B cell (primary cell): ENCODE data around the gene UCN2. TPM values are rescaled to one million over a fixed set of nuclear protein-coding genes. Genes with fewer than 3 reads are reported as not detected.

Source experiments
- ATAC-seq: fragments of 200-7000 bp; cut with Tn5 transposase; one replicate; pipeline ENCODE4 v1.10.0; 2021; ENCODE audit warnings: low read depth, mild to moderate bottlenecking, moderate number of reproducible peaks, moderate library complexity
- CTCF ChIA-PET: fragments of 350-600 bp; sonication (Branson Sonifier 250); formaldehyde crosslinking; loops from one replicate; lab custom pipeline; 2021; ENCODE audit warnings: antibody characterized with exemption, inconsistent platforms; lab: Charles Lee
- POLR2A ChIA-PET: fragments of 350-600 bp; sonication (Branson Sonifier 250); formaldehyde crosslinking; loops from one replicate; lab custom pipeline; 2021; ENCODE audit warnings: antibody characterized with exemption; lab: Charles Lee
- DNase-seq: peaks from one replicate; pipeline ENCODE4 v3.0.0; 2013
- H2AFZ ChIP-seq: 2 replicates; pipeline ENCODE4 v1.6.1; 2012; ENCODE audit warnings: mild to moderate bottlenecking, low read depth, low read length; ENCODE audit not compliant: insufficient read depth, poor library complexity, severe bottlenecking
- H3K27ac ChIP-seq, 2 donors: 1 replicate in 1 of 2; 2 replicates in 1 of 2; pipeline ENCODE4 v1.5.1; 2012 to 2013; ENCODE audit warnings: low read length in 2 of 2, mild to moderate bottlenecking in 2 of 2, moderate library complexity in 1 of 2
- H3K27me3 ChIP-seq, 4 experiments: fragments of 200-600 bp in 1 of 4; sonication (generic) in 1 of 4; replicated peaks in 1 of 4; 1 replicate in 2 of 4; 2 replicates in 2 of 4; pipeline versions ENCODE4 v1.6.1 to v1.7.0; 2013 to 2016; ENCODE audit warnings: low read length in 3 of 4, mild to moderate bottlenecking in 2 of 4, mixed read lengths in 1 of 4, moderate library complexity in 1 of 4; ENCODE audit not compliant: insufficient read depth in 4 of 4, control insufficient read depth in 3 of 4; ENCODE audit errors: control extremely low read depth in 1 of 4
- H3K36me3 ChIP-seq, 2 experiments: replicated peaks in 1 of 2; 1 replicate in 1 of 2; 2 replicates in 1 of 2; pipeline versions ENCODE4 v1.6.1 to v1.7.1; 2013; ENCODE audit warnings: low read length in 1 of 2; ENCODE audit not compliant: insufficient read depth in 2 of 2, control insufficient read depth in 1 of 2; ENCODE audit errors: control extremely low read depth in 1 of 2, extremely low read depth in 1 of 2
- H3K4me1 ChIP-seq, 2 donors: fragments of 200-600 bp in 1 of 2; sonication (generic) in 1 of 2; 1 replicate in 1 of 2; 2 replicates in 1 of 2; pipeline versions ENCODE4 v1.5.1 to v1.6.1; 2013 to 2017; ENCODE audit warnings: low read length in 2 of 2; ENCODE audit not compliant: control insufficient read depth in 2 of 2, insufficient read depth in 2 of 2
- H3K4me2 ChIP-seq: replicated peaks from 2 replicates; pipeline ENCODE3; 2012; ENCODE audit warnings: mild to moderate bottlenecking, low read depth, low read length; ENCODE audit not compliant: poor library complexity, severe bottlenecking
- H3K4me3 ChIP-seq, 5 experiments: fragments of 200-600 bp in 1 of 5; sonication (generic) in 1 of 5; 1 replicate in 3 of 5; 2 replicates in 2 of 5; pipeline versions ENCODE4 v1.5.1 to v1.7.0; 2011 to 2016; ENCODE audit warnings: low read length in 4 of 5, mild to moderate bottlenecking in 4 of 5, low read depth in 2 of 5, control low read depth in 1 of 5, moderate library complexity in 1 of 5; ENCODE audit not compliant: insufficient read depth in 1 of 5; ENCODE audit errors: control extremely low read depth in 1 of 5, extremely low read depth in 1 of 5
- H3K79me2 ChIP-seq: fragments of 200-600 bp; sonication (generic); one replicate; pipeline ENCODE4 v1.6.0; 2016; ENCODE audit warnings: low read length; ENCODE audit not compliant: control insufficient read depth, insufficient read depth
- H3K9ac ChIP-seq: fragments of 200-600 bp; sonication (generic); 2 replicates; pipeline ENCODE4 v1.6.1; 2017; ENCODE audit warnings: mild to moderate bottlenecking, low read length, moderate library complexity
- H3K9me3 ChIP-seq, 3 donors: one replicate each; pipeline versions ENCODE4 v1.6.1 to v1.7.1; 2013; ENCODE audit warnings: low read length in 2 of 3; ENCODE audit not compliant: control insufficient read depth in 2 of 3, insufficient read depth in 1 of 3; ENCODE audit errors: control extremely low read depth in 1 of 3
- H4K20me1 ChIP-seq: 2 replicates; pipeline ENCODE4 v1.6.0; 2012; ENCODE audit warnings: mild to moderate bottlenecking, low read length; ENCODE audit not compliant: insufficient read depth, control insufficient read depth, poor library complexity, severe bottlenecking
- H3K27ac Mint-ChIP-seq: one replicate; pipeline ENCODE4 v1.8.0; 2021; ENCODE audit warnings: mixed read lengths
- H3K27me3 Mint-ChIP-seq: one replicate; pipeline ENCODE4 v1.8.0; 2021; ENCODE audit warnings: mixed read lengths
- H3K4me1 Mint-ChIP-seq: one replicate; pipeline ENCODE4 v1.8.0; 2021; ENCODE audit warnings: mixed read lengths
- H3K4me3 Mint-ChIP-seq: one replicate; pipeline ENCODE4 v1.8.0; 2021; ENCODE audit warnings: mixed read lengths
- H3K9me3 Mint-ChIP-seq: one replicate; pipeline ENCODE4 v1.8.0; 2022; ENCODE audit warnings: mixed read lengths; ENCODE audit not compliant: insufficient read depth
- EZH2 ChIP-seq: IDR thresholded peaks from 2 replicates; pipeline ENCODE4 v1.6.1; 2012; ENCODE audit warnings: borderline replicate concordance, low read depth, mild to moderate bottlenecking, moderate library complexity, low read length; ENCODE audit not compliant: insufficient read depth, poor library complexity, severe bottlenecking
- whole genome bisulfite sequencing: methylation state at CpG from one replicate; pipeline ENCODE4 v1.1.5; 2013; ENCODE audit warnings: missing lambda C conversion rate; ENCODE audit not compliant: insufficient coverage; 5-methylcytosine and 5-hydroxymethylcytosine counted together
- intact Hi-C: fragments of 100-400 bp; cut with micrococcal nuclease; formaldehyde crosslinking; loops from one replicate; pipeline ENCODE4 v1.10.0; 2022
- polyA plus RNA-seq: library from polyadenylated mRNA; depleted of rRNA; stranded (reverse); fragments of >200 nt; gene quantifications from 2 replicates; pipeline ENCODE4 v1.2.3, GENCODE V29; 2012
- total RNA-seq, 2 donors: library from RNA; stranded (reverse); fragments of 120-200 nt in 1 of 2; gene quantifications; 1 replicate in 1 of 2; 2 replicates in 1 of 2; pipeline versions ENCODE4 v1.2.3 to v1.2.4, GENCODE V29; 2013 to 2022
- TF ChIP-seq, protein P1 (sequence below): fragments of 200-600 bp; IDR thresholded peaks from one replicate; pipeline ENCODE4 v1.8.0; 2022; ENCODE audit warnings: antibody characterized with exemption, mild to moderate bottlenecking

Gene UCN2
- total and polyA plus RNA-seq, 2 donors (not counting 1 experiment from before 2014, with no cell fraction given) = not detected

GRCh38 chr3:48538451-48538850 is 25.1 kb downstream of the UCN2 start:
- Histone ChIP-seq H3K27me3 (peaks cover 0 to 6% (median 0%) of the 10 kb centered on the region in 4 experiments), H3K9me3 (no peaks in the 10 kb centered on the region), H3K4me1 (no peaks in the 10 kb centered on the region), H3K36me3 (no peaks in the 10 kb centered on the region), H3K9ac (no peak overlapping the region), H4K20me1 (no peaks in the 10 kb centered on the region), H3K27ac (no peak overlapping the region), H3K4me3 (no peak overlapping the region), H2AFZ (no peak overlapping the region), H3K79me2 (no peaks in the 10 kb centered on the region), H3K4me2 (no peak overlapping the region)
- no peaks in the 10 kb centered on the region for H3K4me1 Mint-ChIP-seq
- H3K9me3 Mint-ChIP-seq = no peaks in the 10 kb centered on the region
- DNase-seq (no peak), ATAC-seq (no peak)
- POLR2A ChIA-PET = no interaction called here
- no peaks in the 10 kb centered on the region for H3K27me3 Mint-ChIP-seq
- H3K27ac Mint-ChIP-seq = no peak overlapping the region
- intact Hi-C loops = no loop called here
- H3K4me3 Mint-ChIP-seq = no peak overlapping the region
- no peak for TF ChIP-seq EZH2
- TF ChIP-seq, protein P1, sequence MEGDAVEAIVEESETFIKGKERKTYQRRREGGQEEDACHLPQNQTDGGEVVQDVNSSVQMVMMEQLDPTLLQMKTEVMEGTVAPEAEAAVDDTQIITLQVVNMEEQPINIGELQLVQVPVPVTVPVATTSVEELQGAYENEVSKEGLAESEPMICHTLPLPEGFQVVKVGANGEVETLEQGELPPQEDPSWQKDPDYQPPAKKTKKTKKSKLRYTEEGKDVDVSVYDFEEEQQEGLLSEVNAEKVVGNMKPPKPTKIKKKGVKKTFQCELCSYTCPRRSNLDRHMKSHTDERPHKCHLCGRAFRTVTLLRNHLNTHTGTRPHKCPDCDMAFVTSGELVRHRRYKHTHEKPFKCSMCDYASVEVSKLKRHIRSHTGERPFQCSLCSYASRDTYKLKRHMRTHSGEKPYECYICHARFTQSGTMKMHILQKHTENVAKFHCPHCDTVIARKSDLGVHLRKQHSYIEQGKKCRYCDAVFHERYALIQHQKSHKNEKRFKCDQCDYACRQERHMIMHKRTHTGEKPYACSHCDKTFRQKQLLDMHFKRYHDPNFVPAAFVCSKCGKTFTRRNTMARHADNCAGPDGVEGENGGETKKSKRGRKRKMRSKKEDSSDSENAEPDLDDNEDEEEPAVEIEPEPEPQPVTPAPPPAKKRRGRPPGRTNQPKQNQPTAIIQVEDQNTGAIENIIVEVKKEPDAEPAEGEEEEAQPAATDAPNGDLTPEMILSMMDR = no peak
- 93% methylated on average over 11 of the region's 12 CpGs for WGBS
- CTCF ChIA-PET = no interaction called here

DNA sequence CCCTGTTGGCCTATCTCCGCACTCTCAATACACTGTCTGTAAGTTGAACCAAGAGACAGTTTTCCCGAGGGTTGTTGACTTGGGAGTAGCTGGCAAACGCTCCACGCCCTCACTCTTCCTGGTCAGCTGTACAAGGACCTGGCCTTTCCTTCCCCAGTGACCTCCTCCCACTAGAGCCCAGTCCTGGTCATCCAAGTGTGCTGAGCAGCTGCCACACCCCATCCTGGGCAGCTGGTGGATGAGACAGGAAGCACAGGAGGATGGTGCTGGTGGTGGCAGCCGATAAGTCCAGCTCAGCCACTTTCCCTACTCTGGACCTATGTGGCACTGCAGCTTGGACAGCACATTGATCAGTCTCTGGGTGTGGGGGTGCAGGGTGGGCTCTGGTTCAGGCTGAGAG is 26.8 kb downstream of the UCN2 start:
- Histone ChIP-seq H2AFZ (no peak overlapping the region), H3K79me2 (no peaks in the 10 kb centered on the region), H3K36me3 (no peaks in the 10 kb centered on the region), H3K27me3 (no peaks in the 10 kb centered on the region), H4K20me1 (no peaks in the 10 kb centered on the region), H3K4me1 (no peaks in the 10 kb centered on the region), H3K4me3 (no peak overlapping the region), H3K27ac (no peak overlapping the region), H3K4me2 (no peak overlapping the region), H3K9ac (no peak overlapping the region), H3K9me3 (no peaks in the 10 kb centered on the region)
- Mint-ChIP-seq H3K27ac (no peak overlapping the region), H3K27me3 (no peaks in the 10 kb centered on the region), H3K4me1 (no peaks in the 10 kb centered on the region), H3K9me3 (no peaks in the 10 kb centered on the region), H3K4me3 (no peak overlapping the region)
- WGBS = 87% methylated on average over 5 of the region's 5 CpGs
- ATAC-seq (no peak), DNase-seq (no peak)
- POLR2A ChIA-PET = no interaction called here
- intact Hi-C loops = no loop called here
- CTCF ChIA-PET = no interaction called here
- TF ChIP-seq, protein P1 = no peak
- no peak for TF ChIP-seq EZH2
